ENCODE measurements around the gene LZTR1.

DNA sequence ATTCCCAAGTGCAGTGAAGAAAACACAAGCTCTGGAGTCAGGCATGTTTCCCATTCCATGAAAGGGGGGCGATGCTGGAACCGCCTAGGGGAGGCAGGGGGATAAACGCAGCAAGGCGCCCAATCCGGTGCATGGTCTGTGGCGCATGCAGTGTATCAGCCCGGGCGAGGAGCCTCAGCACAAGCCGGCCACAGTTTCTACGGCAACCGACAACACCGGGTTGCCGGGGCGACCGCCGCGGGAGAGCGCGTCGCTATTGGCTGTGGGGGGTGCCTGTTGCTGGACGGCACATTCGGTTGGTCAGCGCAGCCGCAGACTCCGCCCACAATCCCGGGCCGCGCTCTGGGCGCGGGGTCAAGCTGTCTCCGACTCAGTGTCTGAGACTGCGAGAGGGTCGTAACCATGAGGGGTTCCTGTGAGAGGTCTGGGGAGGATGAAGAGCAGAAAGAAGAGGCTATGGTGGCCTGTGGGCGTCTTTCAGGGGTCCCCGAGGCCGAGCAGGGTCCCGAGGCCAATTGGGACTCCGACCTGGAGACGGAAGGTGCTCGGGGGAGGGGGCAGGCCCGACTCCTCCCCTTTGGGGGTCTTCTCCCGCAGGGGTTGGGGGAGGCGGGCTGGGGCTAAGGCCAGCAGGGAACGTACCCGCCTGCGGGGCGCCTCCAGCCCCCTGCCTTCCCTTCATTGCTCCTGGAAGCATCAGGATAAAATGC is 63.6 kb downstream of the LZTR1 start, which contains the start of gene LRRC74B:
- TF ChIP-seq EZH2 (IDR thresholded peaks at IDR 0.05; ENCODE audit: insufficient read depth, poor library complexity, severe bottlenecking) (no peak), EZH2phosphoT487 (IDR thresholded peaks at IDR 0.05; ENCODE audit: insufficient read depth, low read depth) (no peak)

Measured in GM23248 (cell line).